Skeletal muscle tissue (tissue), 4 donors: ENCODE measurements around the gene SLC6A2. TPM values are rescaled to one million over a fixed set of nuclear protein-coding genes. Genes with fewer than 3 reads are reported as not detected.
"Not testable (repeated sequence)": the region's sequence is repeated elsewhere in the genome, so short reads cannot be mapped to it uniquely, and the experiment has no call there.

Experiments used
- H3K27ac ChIP-seq: one replicate; pipeline ENCODE4 v1.7.0; 2013; ENCODE audit warnings: mild to moderate bottlenecking, low read depth, low read length, inconsistent platforms
- H3K27me3 ChIP-seq, 3 donors: one replicate each; pipeline ENCODE4 v1.7.0; 2013; ENCODE audit warnings: low read length in 3 of 3; ENCODE audit not compliant: control insufficient read depth in 3 of 3, insufficient read depth in 3 of 3
- H3K36me3 ChIP-seq, 3 donors: one replicate each; pipeline ENCODE4 v1.7.0; 2013; ENCODE audit warnings: low read length in 3 of 3; ENCODE audit not compliant: control insufficient read depth in 3 of 3, insufficient read depth in 3 of 3
- H3K4me1 ChIP-seq, 3 donors: one replicate each; pipeline ENCODE4 v1.7.0; 2013; ENCODE audit warnings: low read length in 3 of 3, mild to moderate bottlenecking in 3 of 3; ENCODE audit not compliant: control insufficient read depth in 3 of 3, insufficient read depth in 3 of 3
- H3K4me3 ChIP-seq, 3 donors: one replicate each; pipeline ENCODE4 v1.7.0; 2013; ENCODE audit warnings: low read length in 3 of 3
- H3K9ac ChIP-seq, 3 donors: one replicate each; pipeline ENCODE4 v1.7.0; 2013; ENCODE audit warnings: low read length in 3 of 3, mild to moderate bottlenecking in 3 of 3, moderate library complexity in 2 of 3, low read depth in 1 of 3
- H3K9me3 ChIP-seq, 3 donors: one replicate each; pipeline ENCODE4 v1.7.0; 2013; ENCODE audit warnings: low read length in 3 of 3; ENCODE audit not compliant: control insufficient read depth in 3 of 3
- total RNA-seq: library from RNA; depleted of rRNA; stranded (reverse); fragments of >200 nt; gene quantifications from one replicate; pipeline ENCODE4 v1.2.3, GENCODE V29; 2014
- donor health status: Osteomylitis.

Gene SLC6A2
- total RNA-seq, 1 donor from 2014 or later: 1.0 TPM

DNA sequence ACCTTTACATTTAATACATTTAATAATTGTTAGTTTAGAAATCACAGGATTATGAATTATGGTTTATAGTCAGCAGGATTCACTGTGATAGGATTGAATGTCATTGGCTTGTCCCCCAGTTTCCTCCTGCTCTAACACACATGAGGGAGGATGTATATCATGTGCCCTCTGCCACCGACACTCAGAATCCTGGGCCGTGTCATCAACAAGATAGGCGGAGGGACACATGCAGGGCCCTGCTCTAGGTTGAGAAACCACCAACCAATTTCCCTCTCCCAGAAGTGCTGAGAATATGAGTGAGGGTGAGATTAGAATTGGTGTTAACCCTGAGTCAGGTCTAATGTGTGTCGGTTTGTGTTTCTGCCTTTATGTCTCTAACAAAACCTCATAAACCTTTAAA, 92.0 kb downstream of the SLC6A2 start:
- Histone ChIP-seq H3K4me1 (no peaks in the 10 kb centered on the region), H3K9ac (no peak overlapping the region), H3K36me3 (no peaks in the 10 kb centered on the region), H3K9me3 (no peaks in the 10 kb centered on the region), H3K4me3 (no peak overlapping the region), H3K27me3 (peaks cover 0 to 32% (median 6%) of the 10 kb centered on the region in 3 donors), H3K27ac (no peak overlapping the region)

DNA sequence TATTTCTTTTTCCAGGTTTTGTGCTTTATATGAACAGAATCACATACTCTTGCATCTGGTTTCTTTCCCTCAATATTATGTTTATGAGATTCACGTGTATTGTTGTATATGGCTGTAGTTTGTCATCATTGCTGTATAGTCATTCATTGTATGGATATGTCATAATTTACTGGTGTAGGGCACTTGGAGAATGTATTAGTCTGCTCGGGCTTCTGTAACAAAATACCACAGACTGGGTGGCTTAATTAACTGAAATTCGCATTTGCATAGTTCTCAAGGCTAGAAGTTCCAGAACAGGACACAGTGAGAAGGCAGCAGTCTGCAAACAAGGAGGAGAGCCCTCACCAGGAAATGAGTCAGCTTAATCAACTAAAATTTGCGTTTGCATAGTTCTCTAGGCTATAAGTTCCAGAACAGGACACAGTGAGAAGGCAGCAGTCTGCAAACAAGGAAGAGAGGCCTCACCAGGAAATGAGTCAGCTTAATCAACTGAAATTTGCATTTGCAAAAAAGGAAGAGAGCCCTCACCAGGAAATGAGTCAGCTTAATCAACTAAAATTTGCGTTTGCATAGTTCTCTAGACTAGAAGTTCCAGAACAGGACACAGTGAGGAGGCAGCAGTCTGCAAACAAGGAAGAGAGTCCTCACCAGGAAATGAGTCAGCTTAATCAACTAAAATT, 96.8 kb downstream of the SLC6A2 start:
- H3K4me3 ChIP-seq, H3K4me1 ChIP-seq, H3K9ac ChIP-seq, H3K9me3 ChIP-seq, H3K27ac ChIP-seq, H3K36me3 ChIP-seq, H3K27me3 ChIP-seq: not testable (repeated sequence)

DNA sequence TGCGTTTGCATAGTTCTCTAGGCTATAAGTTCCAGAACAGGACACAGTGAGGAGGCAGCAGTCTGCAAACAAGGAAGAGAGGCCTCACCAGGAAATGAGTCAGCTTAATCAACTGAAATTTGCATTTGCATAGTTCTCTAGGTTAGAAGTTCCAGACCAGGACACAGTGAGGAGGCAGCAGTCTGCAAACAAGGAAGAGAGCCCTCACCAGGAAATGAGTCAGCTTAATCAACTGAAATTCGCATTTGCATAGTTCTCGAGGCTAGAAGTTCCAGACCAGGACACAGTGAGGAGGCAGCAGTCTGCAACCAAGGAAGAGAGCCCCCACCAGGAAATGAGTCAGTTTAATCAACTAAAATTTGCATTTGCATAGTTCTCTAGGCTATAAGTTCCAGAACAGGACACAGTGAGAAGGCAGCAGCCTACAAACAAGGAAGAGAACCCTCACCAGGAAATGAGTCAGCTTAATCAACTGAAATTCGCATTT, 97.4 kb downstream of the SLC6A2 start:
- not testable (repeated sequence) for H3K9ac ChIP-seq, H3K36me3 ChIP-seq

More for the DNA sequence above, 97.4 kb downstream of the SLC6A2 start:
- not testable (repeated sequence) for H3K4me1 ChIP-seq, H3K27ac ChIP-seq, H3K4me3 ChIP-seq, H3K9me3 ChIP-seq, H3K27me3 ChIP-seq

Other genes starting within 250 kb of the SLC6A2 start
- gene MMP2, start 176.8 kb upstream of the SLC6A2 start, total RNA-seq: 194 TPM
- 24.5 TPM for gene LPCAT2, start 146.9 kb upstream of the SLC6A2 start, total RNA-seq
- gene CAPNS2, start 89.3 kb upstream of the SLC6A2 start, total RNA-seq: not detected
- gene CES1, start 177.1 kb downstream of the SLC6A2 start, total RNA-seq: 1.0 TPM
- gene CES5A, start 219.4 kb downstream of the SLC6A2 start, total RNA-seq: not detected